Measurements from ENCODE around the gene SLC2A8. TPM values are rescaled to one million over a fixed set of nuclear protein-coding genes. Genes with fewer than 3 reads are reported as not detected.

SLC2A8 gene, protein sequence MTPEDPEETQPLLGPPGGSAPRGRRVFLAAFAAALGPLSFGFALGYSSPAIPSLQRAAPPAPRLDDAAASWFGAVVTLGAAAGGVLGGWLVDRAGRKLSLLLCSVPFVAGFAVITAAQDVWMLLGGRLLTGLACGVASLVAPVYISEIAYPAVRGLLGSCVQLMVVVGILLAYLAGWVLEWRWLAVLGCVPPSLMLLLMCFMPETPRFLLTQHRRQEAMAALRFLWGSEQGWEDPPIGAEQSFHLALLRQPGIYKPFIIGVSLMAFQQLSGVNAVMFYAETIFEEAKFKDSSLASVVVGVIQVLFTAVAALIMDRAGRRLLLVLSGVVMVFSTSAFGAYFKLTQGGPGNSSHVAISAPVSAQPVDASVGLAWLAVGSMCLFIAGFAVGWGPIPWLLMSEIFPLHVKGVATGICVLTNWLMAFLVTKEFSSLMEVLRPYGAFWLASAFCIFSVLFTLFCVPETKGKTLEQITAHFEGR
- 16.8 TPM for total RNA-seq (2021; ENCODE audit: unreplicated experiment)
- polyA plus RNA-seq (2012): 14.7 and 15.3 TPM in 2 replicates
- percentile 52 among the genes with signal in this experiment for Bru-seq, nascent RNA
- BruChase-seq, experiment 1, labeled RNA remaining after a 6-hour chase: percentile 64 among the genes with signal in this experiment
- percentile 66 among the genes with signal in this experiment for BruChase-seq, experiment 2, labeled RNA remaining after a 2-hour chase
- long read RNA-seq, transcript SLC2A8-203 (10 exons, 2,172 nt): major isoform, 8 of 24 reads
- long read RNA-seq, partial matches to known transcripts: 7 of 24 reads
- long read RNA-seq, other reads (novel, unspliced or antisense): 3 of 24 reads

- POLR2A ChIA-PET: interaction anchor here (0.6 to 1.2 kb wide), 8 partner anchors 9 to 172 kb away, joined by 3 to 9 read pairs (median 6); partner anchors contain the start of gene ZNF79
- peak within 1 kb of the TSS; percentile 59 to 73 for H3K4me3 ChIP-seq (replicated peaks in 1 of 2; ENCODE audit: low read depth in 1 of 2, low read length in 2 of 2)
- BruUV-seq (replicated peaks): no TSS peak
- intact Hi-C loops (cut with micrococcal nuclease): loop anchor here (1.0 kb wide), 1 partner anchor 173 kb away; no protein-coding TSS in a partner anchor
- no peaks in the 10 kb centered on the region for H4K20me1 ChIP-seq (ENCODE audit: insufficient read depth)
- peak within 1 kb of the TSS; percentile 80 for H3K9ac ChIP-seq (ENCODE audit: low read length)
- RAD21 ChIA-PET (ENCODE audit: low non-redundant PET in 1 of 2, low total read pairs in 2 of 2, uncharacterized antibody in 2 of 2, unreplicated experiment in 2 of 2): interaction anchor here (0.8 to 1.2 kb wide), 4 partner anchors 173 to 192 kb away, joined by 3 to 9 read pairs (median 5); no protein-coding TSS in a partner anchor
- H3K4me1 ChIP-seq (ENCODE audit: control insufficient read depth in 1 of 2, insufficient read depth in 2 of 2, low read length in 2 of 2): peaks cover 3 to 27% of the 10 kb centered on the region in 2 experiments; a peak in 3 of 4 replicates
- H3K9me2 ChIP-seq (ENCODE audit: insufficient read depth): no peaks in the 10 kb centered on the region
- H3K79me2 ChIP-seq (ENCODE audit: insufficient read depth, low read length): peaks cover 4% of the 10 kb centered on the region; the same call in 1 of the 2 replicates
- no peak within 1 kb of the TSS for H2AFZ ChIP-seq (ENCODE audit: low read depth, low read length, poor library complexity, severe bottlenecking)
- ATAC-seq (peak; percentile 93), DNase-seq (ENCODE audit: low read depth, low spot score) (peak; percentile 99)
- H3K4me2 ChIP-seq (ENCODE audit: low read length): peak within 1 kb of the TSS; percentile 97
- H3K9me3 ChIP-seq (ENCODE audit: control insufficient read depth in 1 of 2, insufficient read depth in 1 of 2, low read depth in 1 of 2, low read length in 2 of 2): no peaks in the 10 kb centered on the region
- no peaks in the 10 kb centered on the region for H3K36me3 ChIP-seq (ENCODE audit: control insufficient read depth in 1 of 2, insufficient read depth in 2 of 2, low read length in 2 of 2)
- peak within 1 kb of the TSS; percentile 56; the same call in 1 of the 2 replicates for H3K27ac ChIP-seq (ENCODE audit: low read depth, low read length)
- no peaks in the 10 kb centered on the region for H3K27me3 ChIP-seq (ENCODE audit: insufficient read depth, low read length)
- CTCF ChIA-PET: interaction anchor here (0.8 to 1.7 kb wide), 6 partner anchors 27 to 192 kb away, joined by 3 to 16 read pairs (median 6); partner anchors contain the start of gene ZNF79
- TF ChIP-seq ZFX (IDR thresholded peaks at IDR 0.05): peak; percentile 86; the same call in 1 of the 2 replicates
- TF ChIP-seq EZH2phosphoT487 (IDR thresholded peaks at IDR 0.05; ENCODE audit: borderline replicate concordance): no peak
- TF ChIP-seq MAX (IDR thresholded peaks at IDR 0.05): no peak
- TF ChIP-seq CTCF (IDR thresholded peaks at IDR 0.05 in 2 of 3, conservative IDR thresholded peaks at IDR 0.05 in 1 of 3; ENCODE audit: borderline replicate concordance in 1 of 3, insufficient read depth in 1 of 3, low read depth in 2 of 3, low read length in 2 of 3): peak in 1 of 3 experiments; percentile 7; a peak in 1 of 6 replicates
- TF ChIP-seq FOSL1 (IDR thresholded peaks at IDR 0.05; ENCODE audit: low read depth): no peak
- TF ChIP-seq EZH2 (IDR thresholded peaks at IDR 0.05): no peak
- no peak for TF ChIP-seq SIN3A (IDR thresholded peaks at IDR 0.05; ENCODE audit: low read depth)
- TF ChIP-seq, protein P1, sequence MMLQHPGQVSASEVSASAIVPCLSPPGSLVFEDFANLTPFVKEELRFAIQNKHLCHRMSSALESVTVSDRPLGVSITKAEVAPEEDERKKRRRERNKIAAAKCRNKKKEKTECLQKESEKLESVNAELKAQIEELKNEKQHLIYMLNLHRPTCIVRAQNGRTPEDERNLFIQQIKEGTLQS (IDR thresholded peaks at IDR 0.05): no peak
- no peak for TF ChIP-seq CBX3 (IDR thresholded peaks at IDR 0.05; ENCODE audit: low read depth)
- TF ChIP-seq POLR2AphosphoS5 (IDR thresholded peaks at IDR 0.05; ENCODE audit: low read depth, low read length): peak; percentile 80
- TF ChIP-seq, protein P2, sequence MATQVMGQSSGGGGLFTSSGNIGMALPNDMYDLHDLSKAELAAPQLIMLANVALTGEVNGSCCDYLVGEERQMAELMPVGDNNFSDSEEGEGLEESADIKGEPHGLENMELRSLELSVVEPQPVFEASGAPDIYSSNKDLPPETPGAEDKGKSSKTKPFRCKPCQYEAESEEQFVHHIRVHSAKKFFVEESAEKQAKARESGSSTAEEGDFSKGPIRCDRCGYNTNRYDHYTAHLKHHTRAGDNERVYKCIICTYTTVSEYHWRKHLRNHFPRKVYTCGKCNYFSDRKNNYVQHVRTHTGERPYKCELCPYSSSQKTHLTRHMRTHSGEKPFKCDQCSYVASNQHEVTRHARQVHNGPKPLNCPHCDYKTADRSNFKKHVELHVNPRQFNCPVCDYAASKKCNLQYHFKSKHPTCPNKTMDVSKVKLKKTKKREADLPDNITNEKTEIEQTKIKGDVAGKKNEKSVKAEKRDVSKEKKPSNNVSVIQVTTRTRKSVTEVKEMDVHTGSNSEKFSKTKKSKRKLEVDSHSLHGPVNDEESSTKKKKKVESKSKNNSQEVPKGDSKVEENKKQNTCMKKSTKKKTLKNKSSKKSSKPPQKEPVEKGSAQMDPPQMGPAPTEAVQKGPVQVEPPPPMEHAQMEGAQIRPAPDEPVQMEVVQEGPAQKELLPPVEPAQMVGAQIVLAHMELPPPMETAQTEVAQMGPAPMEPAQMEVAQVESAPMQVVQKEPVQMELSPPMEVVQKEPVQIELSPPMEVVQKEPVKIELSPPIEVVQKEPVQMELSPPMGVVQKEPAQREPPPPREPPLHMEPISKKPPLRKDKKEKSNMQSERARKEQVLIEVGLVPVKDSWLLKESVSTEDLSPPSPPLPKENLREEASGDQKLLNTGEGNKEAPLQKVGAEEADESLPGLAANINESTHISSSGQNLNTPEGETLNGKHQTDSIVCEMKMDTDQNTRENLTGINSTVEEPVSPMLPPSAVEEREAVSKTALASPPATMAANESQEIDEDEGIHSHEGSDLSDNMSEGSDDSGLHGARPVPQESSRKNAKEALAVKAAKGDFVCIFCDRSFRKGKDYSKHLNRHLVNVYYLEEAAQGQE (IDR thresholded peaks at IDR 0.05; ENCODE audit: low read depth): no peak
- no peak for TF ChIP-seq CEBPB (IDR thresholded peaks at IDR 0.05; ENCODE audit: low read depth)
- peak; percentile 84 for TF ChIP-seq SP1 (IDR thresholded peaks at IDR 0.05; ENCODE audit: low read depth)
- TF ChIP-seq TCF7L2 (IDR thresholded peaks at IDR 0.05; ENCODE audit: borderline replicate concordance, extremely low read depth, insufficient read depth, insufficient read length): no peak
Measured at GRCh38 chr9:127396808-127397645, at the start of gene SLC2A8. Gene SLC2A8 (plus strand): TSS chr9:127397169. CDS start chr9:127397231, 62 bp downstream.
